GM12878 (cell line): ENCODE results near the gene GSK3A. TPM values are rescaled to one million over a fixed set of nuclear protein-coding genes. Genes with fewer than 3 reads are reported as not detected.

Experiments
- CEBPZ ChIP-seq: fragments of 150-350 bp; IDR thresholded peaks from 2 replicates; pipeline ENCODE4 v1.6.1; 2016; ENCODE audit warnings: low read depth, low read length
- CHD4 ChIP-seq: fragments of 200-600 bp; sonication (generic); IDR thresholded peaks from 2 replicates; pipeline ENCODE4 v1.6.1; 2016; ENCODE audit warnings: mild to moderate bottlenecking
- DPF2 ChIP-seq: fragments of 450-650 bp; IDR thresholded peaks from 2 replicates; pipeline ENCODE4 v1.6.1; 2017; ENCODE audit warnings: mild to moderate bottlenecking
- EED ChIP-seq: sonication (generic); IDR thresholded peaks from 2 replicates; pipeline ENCODE4 v1.6.1; 2016; ENCODE audit warnings: antibody characterized with exemption, low read depth
- EP300 ChIP-seq, 2 experiments: fragments of 150-350 bp in 1 of 2; IDR thresholded peaks; 2 replicates each; pipeline ENCODE4 v1.6.1; 2011 to 2012; ENCODE audit warnings: low read depth in 2 of 2, low read length in 2 of 2, borderline replicate concordance in 1 of 2, improper control_type of control experiment in 1 of 2, inconsistent platforms in 1 of 2; ENCODE audit not compliant: control insufficient read depth in 1 of 2
- HDAC6 ChIP-seq: fragments of 200-600 bp; sonication (generic); IDR thresholded peaks from one replicate; pipeline ENCODE4 v1.8.0; 2017; ENCODE audit warnings: antibody characterized with exemption; ENCODE audit not compliant: unreplicated experiment
- NR2F1 ChIP-seq: fragments of 450-650 bp; conservative IDR thresholded peaks from 2 replicates; pipeline ENCODE4 v1.6.1; 2017; ENCODE audit warnings: mild to moderate bottlenecking
- SUPT20H ChIP-seq: IDR thresholded peaks from 2 replicates; pipeline ENCODE4 v1.6.1; 2011; ENCODE audit warnings: low read depth, mild to moderate bottlenecking, low read length, moderate library complexity, borderline replicate concordance; ENCODE audit not compliant: control insufficient read depth
- USF1 ChIP-seq: IDR thresholded peaks from 2 replicates; pipeline ENCODE4 v1.6.1; 2011; ENCODE audit warnings: borderline replicate concordance, low read depth, mild to moderate bottlenecking, moderate library complexity, mixed read lengths, low read length; ENCODE audit not compliant: insufficient read depth; ENCODE audit errors: extremely low read length
- polyA plus RNA-seq, 11 experiments: library from polyadenylated mRNA; depleted of rRNA in 4 of 11; unstranded in 6 of 11; stranded (reverse) in 5 of 11; fragments of >200 nt; fragmentation: Nextera tagmentation in 4 of 11; fragmentation: Illumina TruSeq in 1 of 11; extraction: Ambion mirVana in 4 of 11; extraction: Trizol in 1 of 11; gene quantifications; 1 replicate in 1 of 11; 2 replicates in 10 of 11; pipeline versions ENCODE4 v1.2.1 to v1.2.3, GENCODE V29; 2011 to 2016; ENCODE audit warnings: inconsistent platforms in 2 of 11, missing spikeins in 2 of 11, low read depth in 1 of 11
- total RNA-seq, 4 experiments: library from RNA; depleted of rRNA in 3 of 4; stranded (reverse); fragments of >200 nt in 3 of 4; fragmentation: Illumina TruSeq in 1 of 4; extraction: Trizol in 1 of 4; gene quantifications; 2 replicates each; pipeline versions ENCODE4 v1.2.1 to v1.2.3, GENCODE V29; 2013 to 2021

Gene GSK3A
- total and polyA plus RNA-seq, 10 of the 15 experiments (the other 5 are each of a cell fraction or from before 2014, with no cell fraction given), result 1.00 to 47.9 (median 15.2) TPM

GRCh38 chr19:42242512-42243409 is at the start of gene GSK3A (continued):
- no peak for TF ChIP-seq CEBPZ
- peak; percentile 70; the same call in 1 of the 2 replicates for TF ChIP-seq NR2F1
- TF ChIP-seq HDAC6, result no peak
- TF ChIP-seq EED, result no peak
- no peak for TF ChIP-seq CHD4
- no peak for TF ChIP-seq USF1
- TF ChIP-seq EP300 (IDR thresholded peaks at IDR 0.05; ENCODE audit: borderline replicate concordance in 1 of 2, control insufficient read depth in 1 of 2, low read depth in 2 of 2, low read length in 2 of 2), result no peak
- no peak for TF ChIP-seq SUPT20H
- peak; percentile 26; the same call in 1 of the 2 replicates for TF ChIP-seq DPF2
